Muscle of back (tissue), 13 donors: ENCODE results near the gene IPMK. TPM values are rescaled to one million over a fixed set of nuclear protein-coding genes. Genes with fewer than 3 reads are reported as not detected.

Source experiments
- DNase-seq, 3 donors: peaks; one replicate each; pipeline versions ENCODE4 v3.0.0 to v3.0.0-alpha.2; 2013
- long read RNA-seq, 9 donors: transcript quantifications; one replicate each; lab custom pipeline, GENCODE V29; 2026
- polyA plus RNA-seq, 10 donors: library from polyadenylated mRNA; unstranded; fragments of 120-200 nt; gene quantifications; one replicate each; pipeline ENCODE4 v1.2.1, GENCODE V29; 2013; ENCODE audit not compliant: insufficient read length in 10 of 10

Gene IPMK
- polyA plus RNA-seq, result 1 to 10 TPM; 3.4 to 5.8 (median 4.4) TPM
- long read RNA-seq, donor 1, full-length matches to known transcripts, result 1 of 1 reads
- long read RNA-seq, donor 1, partial matches to known transcripts, result 0 of 1 reads
- long read RNA-seq, donor 1, other reads (novel, unspliced or antisense), result 0 of 1 reads
- long read RNA-seq, donor 2, full-length matches to known transcripts, result 1 of 1 reads
- long read RNA-seq, donor 2, partial matches to known transcripts, result 0 of 1 reads
- long read RNA-seq, donor 2, other reads (novel, unspliced or antisense), result 0 of 1 reads
- long read RNA-seq, donor 3, result 0 reads
- long read RNA-seq, donor 4, full-length matches to known transcripts, result 5 of 5 reads
- long read RNA-seq, donor 4, partial matches to known transcripts, result 0 of 5 reads
- long read RNA-seq, donor 4, other reads (novel, unspliced or antisense), result 0 of 5 reads
- long read RNA-seq, donor 5, result 0 reads
- long read RNA-seq, donor 6, result 0 reads
- long read RNA-seq, donor 7, full-length matches to known transcripts, result 2 of 39 reads
- long read RNA-seq, donor 7, partial matches to known transcripts, result 37 of 39 reads
- long read RNA-seq, donor 7, other reads (novel, unspliced or antisense), result 0 of 39 reads
- long read RNA-seq, donor 8, result 0 reads
- long read RNA-seq, donor 9, result 0 reads

- DNase-seq, result peak; percentile 91 to 96 (median 93)
These were observed at the start of gene IPMK for GRCh38 chr10:58267713-58268453. IPMK (minus strand) TSS chr10:58267894; CDS start chr10:58267611, 283 bp downstream.

DNA sequence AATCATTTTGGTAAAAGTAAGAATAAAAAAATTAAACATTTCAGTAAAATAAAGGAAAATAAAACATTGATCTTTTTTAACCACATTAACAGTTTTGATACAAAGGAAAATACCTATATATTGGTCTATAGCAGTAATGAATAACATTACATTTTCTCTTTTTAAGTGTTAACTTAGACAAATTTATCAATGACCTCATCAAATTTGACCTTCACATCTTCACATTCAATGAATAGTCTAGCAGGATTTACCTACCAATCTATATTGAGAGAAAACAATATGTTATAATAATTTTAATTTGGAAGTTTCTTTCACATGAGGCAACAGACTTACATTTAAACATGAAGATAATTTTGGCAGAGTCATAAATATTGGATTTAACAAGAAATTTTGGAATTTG, 49.2 kb upstream of the IPMK start:
- DNase-seq, result no peak

GRCh38 chr10:58311026-58311425, 43.3 kb upstream of the IPMK start:
- no peak for DNase-seq

- no peak for DNase-seq
These were observed 40.0 kb upstream of the IPMK start for GRCh38 chr10:58307676-58308075.

DNA sequence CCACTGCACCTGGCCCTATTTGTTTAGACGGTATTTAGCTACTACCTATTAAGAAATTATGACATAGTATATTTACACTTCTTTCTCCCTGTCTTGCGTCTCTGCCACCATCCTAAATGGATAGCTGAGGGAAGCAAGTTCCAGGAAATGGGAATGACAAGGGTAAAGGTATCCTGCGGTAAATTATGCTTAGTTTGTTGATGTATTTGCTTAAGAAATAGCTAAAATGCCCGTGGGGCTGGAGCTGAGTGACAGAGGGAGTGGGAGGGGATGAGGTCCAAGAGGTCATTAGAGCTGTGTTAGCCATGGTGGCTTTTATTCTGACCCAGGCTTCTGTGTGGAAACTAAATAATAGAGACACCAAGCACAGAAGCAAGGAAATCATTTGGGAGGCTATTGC, 38.1 kb upstream of the IPMK start:
- no peak for DNase-seq

DNA sequence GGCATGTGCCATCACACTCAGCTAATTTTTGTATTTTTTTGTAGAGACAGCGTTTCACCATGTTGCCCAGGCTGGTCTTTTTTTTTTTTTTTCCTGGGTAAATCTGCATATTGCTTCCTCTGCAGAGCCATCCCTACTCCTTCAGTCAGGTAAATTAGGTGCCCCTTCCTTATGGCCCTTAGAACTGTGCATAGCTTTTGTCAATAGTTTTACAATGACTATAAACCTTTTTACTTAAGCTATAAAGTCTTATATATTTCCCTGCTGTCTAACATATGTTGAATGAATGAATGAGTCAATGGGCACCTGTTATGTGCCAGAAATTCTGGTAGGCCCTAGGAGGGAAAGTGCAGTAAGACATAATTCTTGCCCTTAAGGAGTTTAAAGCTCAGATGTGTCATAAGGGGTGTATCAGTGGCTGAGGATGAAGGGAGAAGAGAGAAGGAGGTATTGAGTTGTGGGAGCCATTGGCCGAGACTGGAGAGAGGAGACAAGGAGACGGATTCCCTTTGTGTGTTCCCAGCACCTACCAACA, 36.5 kb upstream of the IPMK start:
- DNase-seq, result no peak

- DNase-seq, result no peak
These were observed 34.6 kb upstream of the IPMK start for GRCh38 chr10:58302254-58302653.

DNA sequence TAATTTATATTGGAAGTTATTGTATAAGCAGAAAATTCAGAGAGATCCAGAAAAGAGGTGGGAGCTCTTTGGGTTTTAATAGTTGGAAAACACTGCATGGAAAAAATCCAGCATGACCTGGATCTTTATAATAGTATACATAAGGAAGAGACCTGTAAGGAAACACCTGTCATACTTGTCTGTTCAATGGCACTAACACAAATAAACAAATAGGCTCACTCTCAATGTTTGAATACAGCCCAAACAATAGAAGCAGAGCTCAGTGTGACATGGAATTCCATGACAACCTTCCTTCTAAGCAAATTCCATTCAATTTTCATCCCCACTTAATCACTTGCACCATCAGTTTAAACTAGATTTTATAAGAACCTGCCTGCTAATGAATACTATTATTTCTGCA, 33.0 kb upstream of the IPMK start:
- no peak for DNase-seq

- peak in 2 of 3 donors; percentile 20 to 38 for DNase-seq
These were observed 31.9 kb upstream of the IPMK start for GRCh38 chr10:58299580-58299979.

DNA sequence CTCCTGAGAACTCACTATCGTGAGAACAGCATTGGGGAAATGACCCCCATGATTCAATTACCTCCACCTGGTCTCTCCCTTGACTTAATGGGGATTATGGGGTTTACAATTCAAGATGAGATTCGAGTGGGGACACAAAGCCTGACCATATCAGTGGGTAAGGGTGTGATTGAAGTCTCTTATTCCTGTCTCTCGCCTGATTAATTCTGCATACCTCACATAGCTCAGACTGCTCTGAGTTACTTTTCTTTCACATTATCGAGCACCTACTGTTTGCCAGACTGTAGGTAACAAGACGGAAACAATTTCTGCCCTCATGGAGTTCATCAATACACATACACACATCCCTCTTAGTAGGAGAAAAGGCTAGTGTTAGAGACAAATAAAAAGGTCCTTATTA, 26.3 kb upstream of the IPMK start:
- no peak for DNase-seq

DNA sequence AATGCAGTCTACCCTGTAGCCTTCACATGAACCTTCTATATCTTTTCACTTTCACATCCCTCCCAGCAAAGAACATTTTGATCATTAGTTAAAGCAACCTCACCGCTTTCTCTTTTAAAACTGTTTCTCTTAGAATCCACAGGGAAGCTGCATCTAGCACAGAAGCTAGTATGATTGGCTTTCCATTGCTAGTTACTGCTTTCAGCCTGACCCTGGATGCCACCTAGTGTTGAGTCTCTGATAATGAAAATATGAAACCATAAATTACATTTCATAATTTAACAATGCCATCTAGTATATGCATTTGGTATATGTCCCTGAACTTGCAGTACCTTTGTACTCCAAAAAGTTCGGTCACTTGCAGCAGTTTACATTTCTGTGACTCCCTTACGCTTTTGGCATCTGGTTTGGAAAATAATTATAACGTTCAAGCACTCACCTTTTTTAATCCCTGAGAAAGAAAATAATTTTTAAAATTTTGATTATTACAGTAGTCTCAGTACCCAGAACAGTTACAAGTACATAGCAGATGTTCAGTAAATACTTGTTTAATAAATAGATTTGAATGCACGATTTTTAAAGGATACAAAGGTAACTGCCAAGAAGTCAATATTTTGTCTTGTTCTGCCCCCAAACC, 24.0 kb upstream of the IPMK start:
- DNase-seq, result peak; percentile 23 to 61 (median 52)

DNA sequence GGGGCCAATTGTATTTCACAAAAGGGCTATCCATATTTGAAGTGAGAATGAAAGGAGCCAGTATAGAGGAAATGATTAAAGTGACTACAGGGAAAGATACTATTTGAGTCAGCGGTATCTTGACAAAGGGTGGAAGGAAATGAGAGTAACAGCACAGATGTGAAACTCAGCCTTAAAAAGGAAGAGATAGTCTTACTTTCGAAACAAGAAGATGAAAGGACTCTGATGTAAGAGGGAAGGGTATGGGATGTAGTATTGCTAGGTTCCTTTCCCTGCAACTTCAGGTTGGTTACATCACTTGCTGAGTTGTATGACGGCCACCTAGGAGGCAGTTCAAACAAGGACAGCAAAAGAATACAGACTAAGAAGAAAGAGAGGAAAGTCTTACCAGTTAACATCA, 14.9 kb upstream of the IPMK start:
- peak in 1 of 3 donors; percentile 20 for DNase-seq

DNA sequence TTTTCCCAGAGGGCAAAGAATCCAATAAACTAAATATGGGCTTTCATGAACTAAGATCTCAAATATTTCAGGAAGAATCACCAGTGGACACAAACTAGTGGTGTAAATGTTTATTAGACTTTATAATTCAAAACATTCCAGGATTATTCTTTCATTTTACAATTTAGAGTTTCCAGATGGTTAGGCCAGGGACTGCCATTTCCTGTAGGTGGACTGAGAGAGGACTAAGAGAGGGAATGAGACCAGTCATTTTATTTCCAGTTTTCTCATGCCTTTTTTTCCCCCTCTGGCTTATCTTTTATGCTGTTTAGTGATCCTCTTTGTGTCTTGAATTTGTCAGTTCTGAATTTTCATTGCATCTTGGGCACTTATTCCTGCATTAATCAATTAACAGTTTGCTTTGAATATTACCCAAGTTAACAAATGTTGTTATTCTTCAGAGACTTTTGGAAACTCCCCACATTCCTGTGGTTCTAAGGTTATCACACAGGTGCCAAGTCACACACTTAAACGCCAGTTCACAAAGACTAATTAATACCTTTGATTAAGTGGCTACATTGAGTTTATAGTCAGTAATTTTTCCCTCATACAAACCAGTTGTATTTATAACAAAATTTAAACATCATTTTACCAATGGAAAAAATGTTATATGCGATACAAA, 13.5 kb upstream of the IPMK start:
- no peak for DNase-seq

GRCh38 chr10:58280477-58280876, 12.8 kb upstream of the IPMK start:
- DNase-seq, result peak in 1 of 3 donors; percentile 27

DNA sequence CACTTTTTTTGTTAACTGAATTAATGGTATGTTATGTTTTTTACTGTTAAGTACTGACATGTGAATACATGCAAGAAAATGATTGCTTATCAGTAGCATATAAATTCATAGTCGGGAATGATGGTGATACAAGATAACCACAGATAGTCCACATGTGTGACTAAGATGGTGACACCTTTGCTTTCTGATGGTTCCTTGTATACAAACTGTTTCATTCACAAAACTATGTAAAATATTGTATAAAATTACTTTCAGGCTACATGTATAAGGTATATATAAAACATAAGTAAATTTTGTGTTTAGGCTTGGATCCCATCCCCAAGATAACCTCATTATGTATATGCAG, 11.2 kb upstream of the IPMK start:
- DNase-seq, result no peak

DNA sequence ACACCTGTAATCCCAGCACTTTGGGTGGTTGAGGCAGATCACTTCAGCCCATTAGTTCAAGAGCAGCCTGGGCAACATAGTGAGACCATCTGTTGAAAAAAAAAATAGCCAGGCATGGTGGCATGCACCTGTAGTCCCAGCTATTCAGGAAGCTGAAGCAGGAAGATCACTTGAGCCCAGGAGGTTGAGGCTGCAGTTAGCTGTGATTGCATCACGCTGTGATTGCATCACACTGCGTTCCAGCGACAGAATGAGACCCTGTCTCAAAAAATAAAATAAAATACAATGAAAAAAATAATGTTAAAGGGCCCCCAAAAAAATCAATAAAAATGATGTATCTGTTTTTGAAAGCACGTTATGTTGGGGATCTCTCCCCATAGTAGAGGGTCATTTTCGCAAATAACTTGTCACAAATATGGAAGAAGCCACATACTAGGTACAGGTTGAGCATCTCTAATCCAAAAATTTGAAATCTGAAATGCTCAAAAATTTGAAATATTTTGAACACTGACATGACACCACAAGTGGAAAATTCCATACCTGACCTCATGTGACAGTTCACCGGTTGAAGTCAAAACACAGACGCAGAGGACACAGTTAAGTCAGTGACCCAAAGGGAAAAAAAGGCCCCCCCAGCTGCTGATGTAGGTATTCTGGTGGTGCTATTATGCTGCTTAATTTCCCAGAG, 10.7 kb upstream of the IPMK start:
- DNase-seq, result no peak

- no peak for DNase-seq
These were observed 8.2 kb upstream of the IPMK start for GRCh38 chr10:58275908-58276307.

DNA sequence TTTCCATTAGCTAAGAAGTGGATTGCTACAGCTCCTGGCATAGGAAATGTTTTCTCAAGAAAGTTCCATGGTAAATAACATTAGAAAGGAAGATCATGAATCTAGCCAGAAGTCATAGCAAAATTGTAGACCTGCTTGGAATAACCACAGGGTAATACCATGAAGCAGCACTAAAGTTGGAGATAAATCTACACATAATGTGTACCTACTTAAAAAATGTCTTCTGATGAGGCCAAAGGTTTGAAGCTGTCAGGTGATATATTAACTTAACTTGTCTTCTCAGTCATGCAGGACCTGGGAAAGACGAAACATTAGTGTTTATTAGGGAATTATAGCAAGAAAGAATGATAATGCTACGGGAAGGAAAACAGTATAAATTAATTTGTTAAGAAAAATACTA, 7.6 kb upstream of the IPMK start:
- no peak for DNase-seq

- no peak for DNase-seq
These were observed 2.1 kb upstream of the IPMK start for GRCh38 chr10:58269782-58270290.

DNA sequence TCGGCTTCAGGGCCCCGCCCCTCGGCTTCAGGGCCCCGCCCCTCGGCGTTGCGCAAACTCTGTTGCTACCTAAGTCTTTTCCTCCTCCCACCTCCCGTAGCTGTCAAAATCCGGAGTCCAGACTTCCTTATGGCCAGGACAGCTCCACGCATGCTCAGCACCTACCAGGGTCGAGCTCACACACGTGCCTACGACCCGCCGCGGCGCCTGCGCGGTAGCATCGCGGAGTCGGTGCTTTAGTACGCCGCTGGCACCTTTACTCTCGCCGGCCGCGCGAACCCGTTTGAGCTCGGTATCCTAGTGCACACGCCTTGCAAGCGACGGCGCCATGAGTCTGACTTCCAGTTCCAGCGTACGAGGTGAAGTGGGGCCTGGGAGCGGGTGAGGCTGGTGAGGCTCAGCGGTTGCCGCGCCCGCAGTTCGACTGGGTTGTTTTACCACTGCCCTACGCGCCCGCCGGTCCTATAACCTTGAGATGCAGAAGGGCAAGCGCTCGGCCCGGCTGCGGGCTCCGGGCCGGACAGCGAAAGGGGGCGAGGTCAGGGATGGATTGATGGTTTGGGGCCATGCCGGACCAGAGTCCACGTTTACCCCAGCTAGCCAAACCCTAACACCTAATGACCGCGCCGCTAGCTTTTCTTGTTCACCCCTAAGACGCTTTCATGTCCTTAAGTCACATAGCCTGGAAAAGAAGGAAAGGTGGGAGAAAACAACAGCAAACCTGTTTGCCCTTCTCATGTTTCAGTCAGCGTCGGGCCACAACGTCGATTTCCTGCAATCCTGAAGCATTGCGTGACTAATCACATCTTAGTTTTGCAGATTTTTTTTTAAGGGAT, 1.5 kb upstream of the IPMK start, which contains the start of gene CISD1:
CISD1 (plus strand) TSS at position 217 of the 836 bp plus-strand sequence; CDS start at position 329, 112 bp downstream.
- DNase-seq, result peak; percentile 98 to 99 (median 98)
